GM23338 (cell line): Measurements from ENCODE around the gene AIRE. TPM values are rescaled to one million over a fixed set of nuclear protein-coding genes. Genes with fewer than 3 reads are reported as not detected.

Source experiments
- ATAC-seq: fragments of 200-7000 bp; cut with Tn5 transposase; 3 replicates; pipeline ENCODE4 v1.9.1; 2020
- DNase-seq: peaks from one replicate; pipeline ENCODE4 v3.0.0-alpha.2; 2015; ENCODE audit warnings: low spot score
- H2AFZ ChIP-seq: fragments of 200-600 bp; sonication (generic); 2 replicates; pipeline ENCODE4 v1.8.0; 2016; ENCODE audit warnings: antibody characterized with exemption, mild to moderate bottlenecking, moderate library complexity
- H3F3A ChIP-seq: fragments of 200-600 bp; sonication (generic); replicated peaks from 2 replicates; pipeline ENCODE4 v1.8.0; 2017; ENCODE audit warnings: antibody characterized with exemption, mixed run types, low read depth
- H3K27ac ChIP-seq: fragments of 200-600 bp; sonication (generic); 2 replicates; pipeline ENCODE4 v1.6.1; 2016; ENCODE audit warnings: low read depth
- H3K27me3 ChIP-seq: fragments of 200-600 bp; sonication (generic); 2 replicates; pipeline ENCODE4 v1.8.0; 2016; ENCODE audit warnings: mild to moderate bottlenecking, mixed run types, moderate library complexity; ENCODE audit not compliant: insufficient read depth
- H3K36me3 ChIP-seq: fragments of 200-600 bp; sonication (generic); 2 replicates; pipeline ENCODE4 v1.8.0; 2016; ENCODE audit warnings: mild to moderate bottlenecking; ENCODE audit not compliant: insufficient read depth
- H3K4me1 ChIP-seq: fragments of 200-600 bp; sonication (generic); 2 replicates; pipeline ENCODE4 v1.8.0; 2016; ENCODE audit warnings: mild to moderate bottlenecking, moderate library complexity; ENCODE audit not compliant: insufficient read depth
- H3K4me2 ChIP-seq: fragments of 200-600 bp; sonication (generic); 2 replicates; pipeline ENCODE4 v1.7.1; 2017; ENCODE audit warnings: mixed run types
- H3K4me3 ChIP-seq: fragments of 200-600 bp; sonication (generic); 2 replicates; pipeline ENCODE4 v1.6.1; 2016; ENCODE audit warnings: mixed run types
- H3K79me2 ChIP-seq: fragments of 200-600 bp; sonication (generic); replicated peaks from 2 replicates; pipeline ENCODE4 v1.8.0; 2017; ENCODE audit warnings: mild to moderate bottlenecking; ENCODE audit not compliant: insufficient read depth
- H3K9me2 ChIP-seq: fragments of 200-600 bp; sonication (generic); 2 replicates; pipeline ENCODE4 v1.8.0; 2017; ENCODE audit not compliant: insufficient read depth
- H4K20me1 ChIP-seq: fragments of 200-600 bp; sonication (generic); replicated peaks from 2 replicates; pipeline ENCODE4 v1.8.0; 2017; ENCODE audit warnings: mild to moderate bottlenecking; ENCODE audit not compliant: insufficient read depth
- H3K27ac Mint-ChIP-seq: 2 replicates; pipeline ENCODE4 v1.8.0; 2020; ENCODE audit warnings: inconsistent platforms, mild to moderate bottlenecking, moderate library complexity, mixed read lengths
- H3K27me3 Mint-ChIP-seq: 3 replicates; pipeline ENCODE4 v1.8.0; 2022; ENCODE audit warnings: low read depth, mild to moderate bottlenecking, moderate library complexity, mixed read lengths, inconsistent platforms; ENCODE audit not compliant: insufficient read depth, poor library complexity
- H3K36me3 Mint-ChIP-seq: 3 replicates; pipeline ENCODE4 v1.8.0; 2021; ENCODE audit warnings: low read depth, mild to moderate bottlenecking, inconsistent platforms, moderate library complexity, mixed read lengths
- H3K4me1 Mint-ChIP-seq: 3 replicates; pipeline ENCODE4 v1.8.0; 2020; ENCODE audit warnings: mild to moderate bottlenecking, inconsistent platforms, mixed read lengths
- H3K4me3 Mint-ChIP-seq: 3 replicates; pipeline ENCODE4 v1.8.0; 2021; ENCODE audit warnings: moderate library complexity, mild to moderate bottlenecking, inconsistent platforms, mixed read lengths
- H3K9me3 Mint-ChIP-seq: 3 replicates; pipeline ENCODE4 v1.8.0; 2020; ENCODE audit warnings: moderate library complexity, mild to moderate bottlenecking, inconsistent platforms, mixed read lengths
- CREB1 ChIP-seq: fragments of 250-450 bp; sonication (Bioruptor Pico); IDR thresholded peaks from 2 replicates; pipeline ENCODE4 v1.5.0; 2020; ENCODE audit warnings: low read depth, mild to moderate bottlenecking, moderate library complexity
- EZH2phosphoT487 ChIP-seq: fragments of 200-600 bp; sonication (generic); IDR thresholded peaks from one replicate; pipeline ENCODE4 v1.8.1; 2018; ENCODE audit warnings: antibody characterized with exemption; ENCODE audit not compliant: unreplicated experiment
- JUNB ChIP-seq: IDR thresholded peaks from one replicate; pipeline ENCODE4 v1.6.1; 2016; ENCODE audit warnings: antibody characterized with exemption; ENCODE audit not compliant: unreplicated experiment
- NANOG ChIP-seq: IDR thresholded peaks from 2 replicates; pipeline ENCODE4 v1.6.1; 2016; ENCODE audit warnings: antibody characterized with exemption, borderline replicate concordance
- POLR2AphosphoS5 ChIP-seq: IDR thresholded peaks from 2 replicates; pipeline ENCODE4 v1.6.1; 2016; ENCODE audit warnings: antibody characterized with exemption, low read depth
- STAT1 ChIP-seq: IDR thresholded peaks from one replicate; pipeline ENCODE4 v1.6.1; 2016; ENCODE audit warnings: antibody characterized with exemption; ENCODE audit not compliant: unreplicated experiment
- ZNF114 ChIP-seq: fragments of 250-450 bp; sonication (Bioruptor Pico); IDR thresholded peaks from 2 replicates; pipeline ENCODE4 v1.5.0; 2020; ENCODE audit warnings: mild to moderate bottlenecking, moderate library complexity
- ZNF331 ChIP-seq: fragments of 250-450 bp; sonication (Bioruptor Pico); IDR thresholded peaks from 2 replicates; pipeline ENCODE4 v1.5.0; 2020; ENCODE audit warnings: low read depth, mild to moderate bottlenecking, moderate library complexity
- polyA plus RNA-seq: library from polyadenylated mRNA; unstranded; fragments of >200 nt; fragmentation: Nextera tagmentation; extraction: Ambion mirVana; gene quantifications from 2 replicates; pipeline ENCODE4 v1.2.1, GENCODE V29; 2016
- total RNA-seq: library from RNA; depleted of rRNA; stranded (reverse); fragments of >200 nt; shearing (Covaris generic); gene quantifications from 2 replicates; pipeline ENCODE4 v1.2.3, GENCODE V29; 2014
- TF ChIP-seq, protein P1 (sequence below): IDR thresholded peaks from one replicate; pipeline ENCODE4 v1.6.1; 2018; ENCODE audit warnings: antibody characterized with exemption; ENCODE audit not compliant: unreplicated experiment
- TF ChIP-seq, protein P2 (sequence below): fragments of 250-450 bp; sonication (Bioruptor Pico); IDR thresholded peaks from 2 replicates; pipeline ENCODE4 v1.5.0; 2020; ENCODE audit warnings: mild to moderate bottlenecking, moderate library complexity
- TF ChIP-seq, protein P3 (sequence below): IDR thresholded peaks from 2 replicates; pipeline ENCODE4 v1.6.1; 2016; ENCODE audit warnings: antibody characterized with exemption

The AIRE gene
- total and polyA plus RNA-seq, 2 experiments from 2014 or later, result 0.10 TPM; not detected in 1

- Histone ChIP-seq H3F3A (no peaks in the 10 kb centered on the region), H3K9me2 (no peaks in the 10 kb centered on the region), H3K36me3 (no peaks in the 10 kb centered on the region), H4K20me1 (no peaks in the 10 kb centered on the region), H2AFZ (no peak overlapping the region), H3K27ac (no peak overlapping the region), H3K4me3 (no peak overlapping the region), H3K79me2 (no peaks in the 10 kb centered on the region), H3K27me3 (no peaks in the 10 kb centered on the region), H3K4me1 (no peaks in the 10 kb centered on the region), H3K4me2 (no peak overlapping the region)
- no peaks in the 10 kb centered on the region for H3K4me1 Mint-ChIP-seq
- H3K36me3 Mint-ChIP-seq, result peaks cover 3% of the 10 kb centered on the region; the same call in 1 of the 3 replicates
- no peak overlapping the region for H3K27ac Mint-ChIP-seq
- no peak overlapping the region for H3K4me3 Mint-ChIP-seq
- DNase-seq, result no peak
- TF ChIP-seq JUNB (no peak), EZH2phosphoT487 (no peak), NANOG (no peak), STAT1 (no peak), POLR2AphosphoS5 (no peak), ZNF114 (CRISPR knock-in tag) (no peak), CREB1 (CRISPR knock-in tag) (no peak), ZNF331 (CRISPR knock-in tag) (no peak)
- TF ChIP-seq, protein P1, sequence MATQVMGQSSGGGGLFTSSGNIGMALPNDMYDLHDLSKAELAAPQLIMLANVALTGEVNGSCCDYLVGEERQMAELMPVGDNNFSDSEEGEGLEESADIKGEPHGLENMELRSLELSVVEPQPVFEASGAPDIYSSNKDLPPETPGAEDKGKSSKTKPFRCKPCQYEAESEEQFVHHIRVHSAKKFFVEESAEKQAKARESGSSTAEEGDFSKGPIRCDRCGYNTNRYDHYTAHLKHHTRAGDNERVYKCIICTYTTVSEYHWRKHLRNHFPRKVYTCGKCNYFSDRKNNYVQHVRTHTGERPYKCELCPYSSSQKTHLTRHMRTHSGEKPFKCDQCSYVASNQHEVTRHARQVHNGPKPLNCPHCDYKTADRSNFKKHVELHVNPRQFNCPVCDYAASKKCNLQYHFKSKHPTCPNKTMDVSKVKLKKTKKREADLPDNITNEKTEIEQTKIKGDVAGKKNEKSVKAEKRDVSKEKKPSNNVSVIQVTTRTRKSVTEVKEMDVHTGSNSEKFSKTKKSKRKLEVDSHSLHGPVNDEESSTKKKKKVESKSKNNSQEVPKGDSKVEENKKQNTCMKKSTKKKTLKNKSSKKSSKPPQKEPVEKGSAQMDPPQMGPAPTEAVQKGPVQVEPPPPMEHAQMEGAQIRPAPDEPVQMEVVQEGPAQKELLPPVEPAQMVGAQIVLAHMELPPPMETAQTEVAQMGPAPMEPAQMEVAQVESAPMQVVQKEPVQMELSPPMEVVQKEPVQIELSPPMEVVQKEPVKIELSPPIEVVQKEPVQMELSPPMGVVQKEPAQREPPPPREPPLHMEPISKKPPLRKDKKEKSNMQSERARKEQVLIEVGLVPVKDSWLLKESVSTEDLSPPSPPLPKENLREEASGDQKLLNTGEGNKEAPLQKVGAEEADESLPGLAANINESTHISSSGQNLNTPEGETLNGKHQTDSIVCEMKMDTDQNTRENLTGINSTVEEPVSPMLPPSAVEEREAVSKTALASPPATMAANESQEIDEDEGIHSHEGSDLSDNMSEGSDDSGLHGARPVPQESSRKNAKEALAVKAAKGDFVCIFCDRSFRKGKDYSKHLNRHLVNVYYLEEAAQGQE, result no peak
- TF ChIP-seq, protein P2, sequence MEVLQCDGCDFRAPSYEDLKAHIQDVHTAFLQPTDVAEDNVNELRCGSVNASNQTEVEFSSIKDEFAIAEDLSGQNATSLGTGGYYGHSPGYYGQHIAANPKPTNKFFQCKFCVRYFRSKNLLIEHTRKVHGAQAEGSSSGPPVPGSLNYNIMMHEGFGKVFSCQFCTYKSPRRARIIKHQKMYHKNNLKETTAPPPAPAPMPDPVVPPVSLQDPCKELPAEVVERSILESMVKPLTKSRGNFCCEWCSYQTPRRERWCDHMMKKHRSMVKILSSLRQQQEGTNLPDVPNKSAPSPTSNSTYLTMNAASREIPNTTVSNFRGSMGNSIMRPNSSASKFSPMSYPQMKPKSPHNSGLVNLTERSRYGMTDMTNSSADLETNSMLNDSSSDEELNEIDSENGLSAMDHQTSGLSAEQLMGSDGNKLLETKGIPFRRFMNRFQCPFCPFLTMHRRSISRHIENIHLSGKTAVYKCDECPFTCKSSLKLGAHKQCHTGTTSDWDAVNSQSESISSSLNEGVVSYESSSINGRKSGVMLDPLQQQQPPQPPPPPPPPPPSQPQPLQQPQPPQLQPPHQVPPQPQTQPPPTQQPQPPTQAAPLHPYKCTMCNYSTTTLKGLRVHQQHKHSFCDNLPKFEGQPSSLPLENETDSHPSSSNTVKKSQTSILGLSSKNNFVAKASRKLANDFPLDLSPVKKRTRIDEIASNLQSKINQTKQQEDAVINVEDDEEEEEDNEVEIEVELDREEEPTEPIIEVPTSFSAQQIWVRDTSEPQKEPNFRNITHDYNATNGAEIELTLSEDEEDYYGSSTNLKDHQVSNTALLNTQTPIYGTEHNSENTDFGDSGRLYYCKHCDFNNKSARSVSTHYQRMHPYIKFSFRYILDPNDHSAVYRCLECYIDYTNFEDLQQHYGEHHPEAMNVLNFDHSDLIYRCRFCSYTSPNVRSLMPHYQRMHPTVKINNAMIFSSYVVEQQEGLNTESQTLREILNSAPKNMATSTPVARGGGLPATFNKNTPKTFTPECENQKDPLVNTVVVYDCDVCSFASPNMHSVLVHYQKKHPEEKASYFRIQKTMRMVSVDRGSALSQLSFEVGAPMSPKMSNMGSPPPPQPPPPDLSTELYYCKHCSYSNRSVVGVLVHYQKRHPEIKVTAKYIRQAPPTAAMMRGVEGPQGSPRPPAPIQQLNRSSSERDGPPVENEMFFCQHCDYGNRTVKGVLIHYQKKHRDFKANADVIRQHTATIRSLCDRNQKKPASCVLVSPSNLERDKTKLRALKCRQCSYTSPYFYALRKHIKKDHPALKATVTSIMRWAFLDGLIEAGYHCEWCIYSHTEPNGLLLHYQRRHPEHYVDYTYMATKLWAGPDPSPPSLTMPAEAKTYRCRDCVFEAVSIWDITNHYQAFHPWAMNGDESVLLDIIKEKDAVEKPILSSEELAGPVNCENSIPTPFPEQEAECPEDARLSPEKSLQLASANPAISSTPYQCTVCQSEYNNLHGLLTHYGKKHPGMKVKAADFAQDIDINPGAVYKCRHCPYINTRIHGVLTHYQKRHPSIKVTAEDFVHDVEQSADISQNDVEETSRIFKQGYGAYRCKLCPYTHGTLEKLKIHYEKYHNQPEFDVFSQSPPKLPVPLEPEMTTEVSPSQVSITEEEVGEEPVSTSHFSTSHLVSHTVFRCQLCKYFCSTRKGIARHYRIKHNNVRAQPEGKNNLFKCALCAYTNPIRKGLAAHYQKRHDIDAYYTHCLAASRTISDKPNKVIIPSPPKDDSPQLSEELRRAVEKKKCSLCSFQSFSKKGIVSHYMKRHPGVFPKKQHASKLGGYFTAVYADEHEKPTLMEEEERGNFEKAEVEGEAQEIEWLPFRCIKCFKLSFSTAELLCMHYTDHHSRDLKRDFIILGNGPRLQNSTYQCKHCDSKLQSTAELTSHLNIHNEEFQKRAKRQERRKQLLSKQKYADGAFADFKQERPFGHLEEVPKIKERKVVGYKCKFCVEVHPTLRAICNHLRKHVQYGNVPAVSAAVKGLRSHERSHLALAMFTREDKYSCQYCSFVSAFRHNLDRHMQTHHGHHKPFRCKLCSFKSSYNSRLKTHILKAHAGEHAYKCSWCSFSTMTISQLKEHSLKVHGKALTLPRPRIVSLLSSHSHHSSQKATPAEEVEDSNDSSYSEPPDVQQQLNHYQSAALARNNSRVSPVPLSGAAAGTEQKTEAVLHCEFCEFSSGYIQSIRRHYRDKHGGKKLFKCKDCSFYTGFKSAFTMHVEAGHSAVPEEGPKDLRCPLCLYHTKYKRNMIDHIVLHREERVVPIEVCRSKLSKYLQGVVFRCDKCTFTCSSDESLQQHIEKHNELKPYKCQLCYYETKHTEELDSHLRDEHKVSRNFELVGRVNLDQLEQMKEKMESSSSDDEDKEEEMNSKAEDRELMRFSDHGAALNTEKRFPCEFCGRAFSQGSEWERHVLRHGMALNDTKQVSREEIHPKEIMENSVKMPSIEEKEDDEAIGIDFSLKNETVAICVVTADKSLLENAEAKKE (CRISPR knock-in tag), result no peak
- TF ChIP-seq, protein P3, sequence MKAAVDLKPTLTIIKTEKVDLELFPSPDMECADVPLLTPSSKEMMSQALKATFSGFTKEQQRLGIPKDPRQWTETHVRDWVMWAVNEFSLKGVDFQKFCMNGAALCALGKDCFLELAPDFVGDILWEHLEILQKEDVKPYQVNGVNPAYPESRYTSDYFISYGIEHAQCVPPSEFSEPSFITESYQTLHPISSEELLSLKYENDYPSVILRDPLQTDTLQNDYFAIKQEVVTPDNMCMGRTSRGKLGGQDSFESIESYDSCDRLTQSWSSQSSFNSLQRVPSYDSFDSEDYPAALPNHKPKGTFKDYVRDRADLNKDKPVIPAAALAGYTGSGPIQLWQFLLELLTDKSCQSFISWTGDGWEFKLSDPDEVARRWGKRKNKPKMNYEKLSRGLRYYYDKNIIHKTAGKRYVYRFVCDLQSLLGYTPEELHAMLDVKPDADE, result no peak
- no peak for ATAC-seq
- H3K9me3 Mint-ChIP-seq, result no peaks in the 10 kb centered on the region
- peaks cover 10% of the 10 kb centered on the region for H3K27me3 Mint-ChIP-seq
Measured at GRCh38 chr21:44323591-44323990, 37.9 kb downstream of the AIRE start.
